ENCODE measurements around the gene HSD11B1L.

HSD11B1L gene

DNA sequence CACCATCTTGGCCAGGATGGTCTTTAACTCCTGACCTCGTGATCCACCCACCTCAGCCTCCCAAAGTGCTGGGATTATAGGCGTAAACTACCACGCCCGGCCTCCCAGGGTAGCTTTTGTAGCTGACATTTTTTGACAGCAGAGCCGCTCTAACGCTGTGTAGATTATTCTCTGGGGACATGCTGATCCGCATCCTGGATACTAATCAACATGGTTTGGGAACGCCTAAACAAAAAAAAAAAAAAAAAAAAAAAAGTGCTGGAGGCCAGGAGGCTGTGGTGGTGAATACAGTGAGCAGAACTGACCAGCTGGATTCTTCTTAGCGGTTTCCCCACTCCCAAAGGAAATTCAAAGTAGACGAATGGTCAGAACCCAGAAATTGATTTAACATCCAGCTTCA is 34.0 kb downstream of the HSD11B1L start:
- TF ChIP-seq SIN3A (IDR thresholded peaks at IDR 0.05; ENCODE audit: borderline replicate concordance, insufficient read depth, low read length), result no peak

GRCh38 chr19:5717215-5717935 is 36.5 kb downstream of the HSD11B1L start:
- TF ChIP-seq TAF1 (IDR thresholded peaks at IDR 0.05; ENCODE audit: borderline replicate concordance, insufficient read depth, low read length), result no peak

DNA sequence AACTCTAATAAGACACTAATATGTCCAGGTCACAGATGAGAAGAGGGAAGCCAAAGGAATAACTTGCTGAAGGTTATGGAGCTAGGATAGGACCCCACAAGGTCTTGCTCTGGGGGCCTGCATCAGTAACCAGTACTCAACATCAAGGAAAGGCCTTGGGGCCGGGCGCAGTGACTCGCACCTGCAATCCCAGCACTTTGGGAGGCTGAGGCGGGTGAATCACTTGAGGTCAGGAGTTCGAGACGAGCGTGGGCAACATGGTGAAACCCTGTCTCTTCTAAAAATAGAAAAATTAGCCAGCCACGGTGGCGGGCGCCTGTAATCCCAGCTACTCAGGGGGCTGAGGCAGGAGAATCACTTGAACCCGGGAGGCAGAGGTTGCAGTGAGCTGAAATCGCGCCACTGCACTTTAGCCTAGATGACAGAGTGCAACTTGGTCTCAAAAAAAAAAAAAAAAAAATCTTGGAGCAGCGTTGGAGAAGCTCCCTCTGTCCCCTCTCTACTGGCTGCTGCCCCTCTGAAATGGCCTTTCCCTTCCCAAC is 37.3 kb downstream of the HSD11B1L start:
- TF ChIP-seq SIN3A (IDR thresholded peaks at IDR 0.05; ENCODE audit: borderline replicate concordance, insufficient read depth, low read length) (no peak), TAF1 (IDR thresholded peaks at IDR 0.05; ENCODE audit: borderline replicate concordance, insufficient read depth, low read length) (no peak), REST (IDR thresholded peaks at IDR 0.05; ENCODE audit: insufficient read depth in 1 of 2, low read depth in 2 of 2, low read length in 2 of 2) (no peak), POLR2AphosphoS5 (IDR thresholded peaks at IDR 0.05; ENCODE audit: low read depth, low read length) (no peak; the same call in 1 of the 2 replicates), FOXP2 (optimal IDR thresholded peaks at IDR 0.05; ENCODE audit: borderline replicate concordance, extremely low read depth, extremely low read length, insufficient read depth) (no peak)

DNA sequence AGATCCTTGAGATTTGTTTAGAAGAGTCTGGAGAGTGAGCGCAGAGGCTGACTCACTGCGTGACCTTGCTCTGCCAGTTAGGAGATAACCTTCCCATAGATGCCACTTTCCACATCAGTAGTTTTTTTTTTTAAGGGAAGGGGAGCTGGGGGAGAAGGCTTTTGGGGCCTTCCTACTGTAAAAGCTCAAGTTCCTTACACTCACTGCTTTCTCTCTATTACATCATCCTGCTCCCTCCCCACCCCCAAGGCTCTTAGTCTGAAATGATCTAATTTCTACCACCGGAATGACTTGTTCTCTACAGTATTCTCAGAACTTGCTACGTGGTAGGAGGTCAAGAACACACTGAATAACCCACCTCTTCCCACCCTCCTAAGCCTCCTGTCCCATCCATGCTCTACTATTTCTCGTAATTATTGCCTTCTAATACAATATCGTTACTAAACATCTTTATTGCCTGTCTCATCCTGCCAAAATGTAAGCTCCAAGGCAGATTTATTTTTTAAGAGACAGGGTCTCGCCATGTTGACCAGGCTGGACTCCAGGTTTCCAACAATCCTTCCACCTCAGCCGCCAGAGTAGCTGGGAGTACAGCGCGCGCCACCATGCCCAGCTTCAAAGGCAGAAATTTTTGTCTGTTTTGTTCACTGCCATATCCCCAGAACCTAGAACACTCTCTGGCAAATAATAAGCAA is 37.9 kb downstream of the HSD11B1L start:
- TF ChIP-seq SIN3A (IDR thresholded peaks at IDR 0.05; ENCODE audit: borderline replicate concordance, insufficient read depth, low read length) (no peak), FOXP2 (optimal IDR thresholded peaks at IDR 0.05; ENCODE audit: borderline replicate concordance, extremely low read depth, extremely low read length, insufficient read depth) (no peak), REST (IDR thresholded peaks at IDR 0.05; ENCODE audit: insufficient read depth in 1 of 2, low read depth in 2 of 2, low read length in 2 of 2) (0 out of 4 replicates have a peak, but pooled peaks of 1 of the 2 experiments have one; percentile 20), TAF1 (IDR thresholded peaks at IDR 0.05; ENCODE audit: borderline replicate concordance, insufficient read depth, low read length) (peak; percentile 68; the same call in 1 of the 2 replicates), POLR2AphosphoS5 (IDR thresholded peaks at IDR 0.05; ENCODE audit: low read depth, low read length) (peak; percentile 75)

DNA sequence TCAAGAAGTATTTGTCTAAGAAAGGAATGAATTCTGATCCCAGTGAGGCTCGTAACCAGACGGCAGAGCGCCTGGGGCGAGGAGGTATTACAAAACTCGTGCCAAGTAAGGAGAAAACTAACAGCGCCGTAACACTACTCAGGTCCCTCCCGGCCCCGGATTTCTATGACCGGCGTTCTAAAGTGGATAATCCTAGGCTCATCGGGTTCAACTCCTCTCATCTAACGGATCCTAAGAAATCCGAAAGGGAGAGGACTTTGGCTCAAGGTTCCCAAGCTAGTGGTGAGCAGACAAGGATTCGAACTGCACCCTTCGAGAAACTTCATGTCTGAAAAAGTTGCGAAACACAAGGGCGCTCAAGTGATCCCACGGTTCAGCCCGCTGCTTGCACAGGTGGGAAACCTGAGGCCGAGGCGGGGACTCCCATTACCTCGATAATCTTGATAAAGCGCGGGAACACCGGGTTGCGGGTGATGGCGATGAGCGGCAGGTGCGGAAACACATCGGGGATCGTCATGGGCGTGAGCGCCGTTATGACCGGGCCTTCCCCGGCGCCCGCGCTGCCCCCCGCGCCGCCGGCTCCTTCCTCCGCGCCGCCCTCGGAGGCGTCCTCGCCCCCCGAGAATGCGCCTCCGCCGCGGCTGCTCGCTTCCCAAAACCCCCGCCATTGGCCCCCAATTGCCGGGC is 38.6 kb downstream of the HSD11B1L start:
- TF ChIP-seq FOXP2 (optimal IDR thresholded peaks at IDR 0.05; ENCODE audit: borderline replicate concordance, extremely low read depth, extremely low read length, insufficient read depth) (no peak), REST (IDR thresholded peaks at IDR 0.05; ENCODE audit: insufficient read depth in 1 of 2, low read depth in 2 of 2, low read length in 2 of 2) (no peak), SIN3A (IDR thresholded peaks at IDR 0.05; ENCODE audit: borderline replicate concordance, insufficient read depth, low read length) (no peak), POLR2AphosphoS5 (IDR thresholded peaks at IDR 0.05; ENCODE audit: low read depth, low read length) (no peak), TAF1 (IDR thresholded peaks at IDR 0.05; ENCODE audit: borderline replicate concordance, insufficient read depth, low read length) (no peak)
